Central memory CD8-positive, alpha-beta T cell (primary cell): ENCODE data around the gene SYTL5.

Experiments used
- ATAC-seq: fragments of 150-1000 bp; cut with Tn5 transposase; replicated peaks from 2 replicates; pipeline ENCODE4 v1.10.0; 2022; ENCODE audit warnings: mild to moderate bottlenecking, moderate FRiP score, moderate number of reproducible peaks; ENCODE audit not compliant: poor library complexity, severe bottlenecking; ENCODE audit errors: extremely low read depth
- DNase-seq, 2 donors: peaks; one replicate each; pipeline ENCODE4 v3.0.0; 2021; ENCODE audit warnings: low spot score in 2 of 2
- H3K27ac Mint-ChIP-seq: one replicate; pipeline ENCODE4 v1.8.0; 2022; ENCODE audit warnings: low read depth, mild to moderate bottlenecking, moderate library complexity, mixed read lengths
- H3K27me3 Mint-ChIP-seq: one replicate; pipeline ENCODE4 v1.8.0; 2022; ENCODE audit warnings: mixed read lengths
- H3K36me3 Mint-ChIP-seq: one replicate; pipeline ENCODE4 v1.8.0; 2022; ENCODE audit warnings: mild to moderate bottlenecking, moderate library complexity, mixed read lengths; ENCODE audit not compliant: insufficient read depth
- H3K4me1 Mint-ChIP-seq: one replicate; pipeline ENCODE4 v1.8.0; 2022; ENCODE audit warnings: mixed read lengths
- H3K4me3 Mint-ChIP-seq: one replicate; pipeline ENCODE4 v1.8.0; 2022; ENCODE audit warnings: mild to moderate bottlenecking, moderate library complexity, mixed read lengths
- H3K9me3 Mint-ChIP-seq: one replicate; pipeline ENCODE4 v1.8.0; 2022; ENCODE audit warnings: mixed read lengths

Gene SYTL5

DNA sequence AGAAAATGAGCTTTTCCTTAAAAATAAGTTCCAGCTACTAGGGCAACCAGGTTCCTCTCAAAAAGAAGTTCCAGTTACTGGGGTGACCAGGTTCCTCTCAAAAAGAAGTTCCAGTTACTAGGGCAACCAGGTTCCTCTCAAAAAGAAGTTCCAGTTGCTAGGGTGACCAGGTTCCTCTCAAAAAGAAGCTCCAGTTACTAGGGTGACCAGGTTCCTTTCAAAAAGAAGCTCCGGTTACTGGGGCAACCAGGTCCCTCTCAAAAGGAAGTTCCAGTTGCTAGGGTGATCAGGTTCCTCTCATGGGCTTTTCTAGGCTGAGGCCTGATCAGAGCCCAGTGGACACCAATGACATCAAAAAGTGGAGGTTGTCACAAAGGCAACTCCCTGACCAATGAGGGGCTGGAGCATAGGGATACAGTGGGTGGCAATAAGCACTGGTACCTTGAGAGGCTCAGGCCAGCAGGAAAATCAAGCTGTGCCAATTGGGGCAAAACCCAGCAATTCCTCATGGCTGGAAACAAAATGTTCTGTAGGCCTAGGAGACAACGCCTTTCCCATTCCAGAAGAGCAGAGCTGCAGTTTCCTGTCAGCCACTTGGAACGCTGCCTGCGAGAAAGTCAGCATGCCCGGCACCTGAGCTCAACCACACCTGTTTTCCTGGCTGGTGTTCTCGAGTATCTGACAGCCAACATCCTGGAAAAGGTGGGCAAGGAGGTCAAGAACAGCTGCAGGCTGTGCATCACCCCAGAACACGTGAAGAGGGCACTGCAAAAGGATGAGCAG lies 12.3 kb upstream of the SYTL5 start:
- no peak for DNase-seq
- H3K4me1 Mint-ChIP-seq, result peaks cover 4% of the 10 kb centered on the region

DNA sequence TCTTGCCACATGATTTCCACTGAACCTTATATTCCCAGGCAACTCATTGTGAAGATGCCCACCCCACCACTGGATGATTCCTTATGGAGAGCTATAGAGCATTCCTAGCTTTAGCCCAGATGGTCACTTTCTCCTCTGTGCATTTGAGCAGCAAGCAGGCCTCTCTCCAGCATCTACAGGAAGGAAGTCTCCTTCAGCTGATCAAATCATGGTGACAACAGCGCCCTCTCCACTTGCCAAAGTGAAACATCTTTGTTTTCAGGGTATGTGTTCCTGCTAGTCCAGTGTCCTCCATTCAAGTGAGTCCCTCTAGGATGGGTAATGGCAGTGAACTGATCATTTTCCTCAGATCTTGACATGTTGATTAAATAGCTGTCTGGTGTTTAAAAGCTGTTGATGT lies 10.9 kb upstream of the SYTL5 start:
- peaks cover 4% of the 10 kb centered on the region for H3K4me1 Mint-ChIP-seq
- peaks cover 6% of the 10 kb centered on the region for H3K27me3 Mint-ChIP-seq
- no peak overlapping the region for H3K27ac Mint-ChIP-seq
- no peaks in the 10 kb centered on the region for H3K36me3 Mint-ChIP-seq
- no peak overlapping the region for H3K4me3 Mint-ChIP-seq
- ATAC-seq, result no peak
- H3K9me3 Mint-ChIP-seq, result no peaks in the 10 kb centered on the region
- DNase-seq, result no peak

More for the DNA sequence above, 12.3 kb upstream of the SYTL5 start:
- no peak overlapping the region for H3K27ac Mint-ChIP-seq
- H3K4me3 Mint-ChIP-seq, result no peak overlapping the region
- no peak for ATAC-seq
- peaks cover 6% of the 10 kb centered on the region for H3K27me3 Mint-ChIP-seq
- no peaks in the 10 kb centered on the region for H3K36me3 Mint-ChIP-seq
- no peaks in the 10 kb centered on the region for H3K9me3 Mint-ChIP-seq

DNA sequence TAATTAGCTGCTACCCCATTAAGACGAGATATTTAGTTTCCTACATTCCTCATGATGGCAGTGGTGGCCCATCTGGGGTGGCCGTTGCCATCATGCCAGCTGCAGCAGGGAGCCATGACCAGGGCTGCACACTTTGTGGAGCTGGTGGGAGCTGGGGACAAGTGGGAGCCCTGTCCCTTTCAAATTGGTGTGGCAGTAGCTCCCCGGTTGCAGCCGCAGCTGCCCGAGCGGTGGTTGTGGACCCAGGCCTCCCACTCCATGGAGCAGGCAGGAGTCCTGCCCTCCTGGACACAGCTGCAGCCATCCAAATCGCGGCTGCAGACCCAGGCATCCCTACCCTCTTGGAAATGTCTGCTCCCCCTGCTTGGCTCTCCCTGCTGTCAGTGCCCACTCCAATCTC lies 9.3 kb upstream of the SYTL5 start:
- ATAC-seq, result no peak
- DNase-seq, result no peak
- no peaks in the 10 kb centered on the region for H3K27me3 Mint-ChIP-seq
- no peaks in the 10 kb centered on the region for H3K36me3 Mint-ChIP-seq
- no peaks in the 10 kb centered on the region for H3K9me3 Mint-ChIP-seq
- peaks cover 4% of the 10 kb centered on the region for H3K4me1 Mint-ChIP-seq
- H3K4me3 Mint-ChIP-seq, result no peak overlapping the region
- H3K27ac Mint-ChIP-seq, result no peak overlapping the region

DNA sequence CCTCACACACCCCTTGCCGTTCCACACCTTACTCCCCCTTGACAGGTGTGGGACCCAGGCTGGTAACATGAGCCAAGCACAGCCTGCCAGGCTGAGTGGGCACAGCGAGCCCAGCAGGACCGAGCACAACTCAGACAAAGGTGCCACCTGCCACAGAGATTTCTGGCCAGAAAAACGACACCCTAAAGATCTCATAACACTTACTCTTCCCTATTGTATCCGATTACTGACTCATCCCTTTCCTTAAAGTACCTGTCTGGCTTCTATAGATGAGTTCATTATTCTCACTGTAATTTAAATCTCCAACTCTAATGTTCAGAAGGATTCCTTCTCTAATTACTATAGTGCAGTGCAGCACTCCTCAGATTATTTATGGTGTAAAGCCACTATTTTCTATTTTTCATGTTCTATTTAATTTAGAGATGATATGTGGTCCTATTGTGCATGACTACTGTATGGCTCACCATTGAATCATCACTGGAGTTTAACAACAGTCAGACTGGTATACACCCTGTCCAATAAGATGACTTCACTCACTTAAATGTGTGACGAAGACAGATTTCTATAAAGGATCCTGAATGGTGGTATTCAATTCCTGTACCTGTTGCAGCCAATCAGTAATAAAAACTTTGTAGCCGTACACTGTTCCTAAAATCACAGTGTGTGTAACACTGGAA lies 7.6 kb upstream of the SYTL5 start:
- ATAC-seq, result no peak
- Mint-ChIP-seq H3K27ac (no peak overlapping the region), H3K4me1 (peaks cover 4% of the 10 kb centered on the region), H3K27me3 (no peaks in the 10 kb centered on the region), H3K9me3 (no peaks in the 10 kb centered on the region), H3K4me3 (no peak overlapping the region), H3K36me3 (no peaks in the 10 kb centered on the region)
- DNase-seq, result no peak

DNA sequence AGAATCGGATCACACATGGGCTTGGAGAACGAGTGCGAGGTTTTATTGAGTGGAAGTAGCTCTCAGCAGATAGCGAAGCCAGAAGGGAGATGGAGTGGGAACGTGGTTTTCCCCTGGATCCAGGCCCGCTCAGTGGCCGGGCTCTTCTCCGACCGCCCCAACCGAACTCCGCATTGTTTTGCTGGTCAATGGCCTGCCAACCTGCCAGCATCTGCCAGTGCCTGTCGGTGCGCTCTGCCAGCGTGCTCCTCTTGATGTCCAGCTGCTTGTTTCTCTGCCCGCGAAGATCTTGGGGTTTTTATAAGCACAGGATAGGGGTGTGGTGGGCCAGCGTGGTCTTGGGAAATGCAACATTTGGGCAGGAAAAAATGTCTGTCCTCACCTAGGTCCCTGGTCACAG lies 5.6 kb upstream of the SYTL5 start:
- no peaks in the 10 kb centered on the region for H3K9me3 Mint-ChIP-seq
- H3K4me3 Mint-ChIP-seq, result no peak overlapping the region
- no peak for ATAC-seq
- H3K4me1 Mint-ChIP-seq, result peaks cover 4% of the 10 kb centered on the region
- no peaks in the 10 kb centered on the region for H3K36me3 Mint-ChIP-seq
- H3K27me3 Mint-ChIP-seq, result peaks cover 7% of the 10 kb centered on the region
- no peak for DNase-seq
- no peak overlapping the region for H3K27ac Mint-ChIP-seq

DNA sequence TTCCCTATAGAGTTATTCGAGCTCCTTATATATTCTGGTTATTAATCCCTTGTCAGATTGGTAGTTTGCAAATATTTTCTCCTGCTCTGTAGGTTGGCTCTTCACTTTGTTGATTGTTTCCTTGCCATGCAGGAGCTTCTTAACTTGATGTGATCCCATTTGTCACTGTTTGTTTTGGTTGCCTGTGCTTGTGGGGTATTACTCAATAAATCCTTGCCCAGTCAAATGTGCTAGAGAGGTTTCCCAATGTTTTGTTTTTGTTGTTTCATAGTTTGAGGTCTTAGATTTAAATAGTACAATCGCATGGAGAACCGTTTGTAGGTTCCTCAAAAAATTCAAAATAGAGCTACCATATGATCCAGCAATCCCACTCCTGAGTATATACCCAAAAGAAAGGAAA lies 2.3 kb upstream of the SYTL5 start:
- no peak for ATAC-seq
- H3K27me3 Mint-ChIP-seq, result peaks cover 10% of the 10 kb centered on the region

DNA sequence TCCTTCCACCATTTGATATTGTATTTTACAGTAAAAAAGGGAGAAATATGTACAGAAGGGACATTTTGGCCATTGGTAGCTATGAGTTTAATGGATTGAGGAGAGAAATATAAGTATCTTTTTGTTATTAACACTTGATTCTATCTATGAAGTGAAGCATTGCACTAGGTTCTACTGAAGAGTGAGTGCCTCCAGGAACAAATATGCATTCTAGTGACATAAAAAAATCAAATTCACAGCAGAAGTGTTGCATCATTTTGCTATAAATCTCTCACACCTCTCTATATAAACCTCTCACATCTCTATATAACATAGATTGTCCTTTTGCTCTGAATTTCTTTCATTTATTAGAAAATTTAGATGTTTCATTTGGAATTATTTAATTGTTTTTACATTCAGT lies 425 bp downstream of the SYTL5 start:
- DNase-seq (no peak), ATAC-seq (no peak)
- Mint-ChIP-seq H3K36me3 (no peaks in the 10 kb centered on the region), H3K4me3 (no peak overlapping the region), H3K9me3 (no peaks in the 10 kb centered on the region), H3K4me1 (no peaks in the 10 kb centered on the region), H3K27ac (no peak overlapping the region), H3K27me3 (peaks cover 19% of the 10 kb centered on the region)

More for the DNA sequence above, 2.3 kb upstream of the SYTL5 start:
- DNase-seq, result no peak
- Mint-ChIP-seq H3K9me3 (no peaks in the 10 kb centered on the region), H3K27ac (no peak overlapping the region), H3K4me3 (no peak overlapping the region), H3K4me1 (no peaks in the 10 kb centered on the region), H3K36me3 (no peaks in the 10 kb centered on the region)

DNA sequence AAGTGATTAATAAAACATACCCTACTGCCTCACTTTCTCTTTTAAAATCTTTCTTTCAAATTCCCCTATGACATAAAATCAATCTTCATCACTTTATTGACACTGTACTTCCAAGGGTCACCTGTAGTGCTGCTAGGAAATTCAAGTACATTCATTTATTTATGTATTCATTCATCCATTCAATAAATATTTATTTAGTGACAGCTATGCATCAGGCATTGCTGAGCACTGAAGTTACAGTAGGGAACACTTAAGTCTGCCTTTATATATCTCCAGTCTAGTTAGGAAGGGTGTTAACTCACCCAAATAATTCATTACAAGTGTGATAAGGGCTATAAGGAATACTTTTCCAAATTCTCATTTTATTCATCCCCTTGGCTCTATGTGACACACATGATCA lies 2.3 kb downstream of the SYTL5 start:
- ATAC-seq (no peak), DNase-seq (no peak)
- Mint-ChIP-seq H3K4me1 (no peaks in the 10 kb centered on the region), H3K27me3 (peaks cover 19% of the 10 kb centered on the region), H3K27ac (no peak overlapping the region), H3K4me3 (no peak overlapping the region), H3K9me3 (no peaks in the 10 kb centered on the region), H3K36me3 (no peaks in the 10 kb centered on the region)

DNA sequence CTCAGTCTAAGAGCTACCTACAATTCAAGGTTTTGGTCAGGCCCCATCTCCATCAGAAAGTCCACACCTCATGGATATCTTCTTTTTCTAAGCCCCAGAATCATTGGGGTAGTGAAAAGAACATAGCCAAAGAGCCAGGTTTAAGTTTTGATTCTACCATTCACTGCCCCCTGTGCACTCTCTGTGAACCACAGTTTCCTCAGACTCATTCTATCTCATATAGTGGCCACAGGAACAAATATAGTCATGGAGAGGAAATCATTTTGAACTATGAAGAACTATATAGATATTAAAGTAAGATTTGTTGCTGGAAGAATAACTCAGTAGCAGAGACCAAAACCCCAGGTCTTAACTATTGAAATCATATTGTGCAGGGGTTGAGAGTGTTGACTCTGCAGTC lies 3.3 kb downstream of the SYTL5 start:
- ATAC-seq (no peak), DNase-seq (no peak)
- no peaks in the 10 kb centered on the region for H3K36me3 Mint-ChIP-seq
- H3K9me3 Mint-ChIP-seq, result no peaks in the 10 kb centered on the region
- no peak overlapping the region for H3K4me3 Mint-ChIP-seq
- no peak overlapping the region for H3K27ac Mint-ChIP-seq
- no peaks in the 10 kb centered on the region for H3K4me1 Mint-ChIP-seq
- H3K27me3 Mint-ChIP-seq, result peaks cover 12% of the 10 kb centered on the region

DNA sequence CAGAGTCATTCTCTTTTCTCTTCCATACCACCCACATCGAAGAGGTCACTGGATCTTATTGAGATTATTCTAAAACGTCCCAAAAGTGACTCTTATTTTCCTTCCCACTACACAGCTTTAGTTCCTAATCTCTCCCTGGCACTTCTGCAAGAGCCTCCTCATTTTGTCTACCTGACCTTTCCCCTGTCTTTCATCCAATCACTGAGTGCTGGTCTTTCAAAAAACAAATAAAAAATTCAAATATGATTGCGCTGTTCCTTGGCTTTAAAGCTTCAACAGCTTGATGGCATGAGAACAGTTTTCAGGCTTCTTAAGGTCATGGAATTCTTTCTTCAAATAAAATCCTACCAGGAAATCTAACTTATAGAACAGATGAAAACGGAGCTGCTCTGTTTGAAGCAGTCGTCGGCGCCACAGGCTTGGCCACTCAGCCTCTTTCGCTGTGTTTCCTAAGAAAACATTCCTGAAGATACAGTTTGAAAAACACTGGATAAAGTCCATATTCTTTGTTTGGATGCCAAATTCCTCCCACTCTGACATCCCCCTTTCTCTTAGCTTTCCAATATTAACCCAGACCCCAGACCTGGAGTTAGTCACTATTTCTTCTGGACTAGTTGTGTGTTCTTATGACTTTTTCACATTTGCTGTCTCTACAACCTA lies 12.5 kb downstream of the SYTL5 start:
- Mint-ChIP-seq H3K4me3 (no peak overlapping the region), H3K27ac (no peak overlapping the region), H3K4me1 (no peaks in the 10 kb centered on the region), H3K9me3 (no peaks in the 10 kb centered on the region), H3K36me3 (no peaks in the 10 kb centered on the region), H3K27me3 (no peaks in the 10 kb centered on the region)
- ATAC-seq (no peak), DNase-seq (no peak)

DNA sequence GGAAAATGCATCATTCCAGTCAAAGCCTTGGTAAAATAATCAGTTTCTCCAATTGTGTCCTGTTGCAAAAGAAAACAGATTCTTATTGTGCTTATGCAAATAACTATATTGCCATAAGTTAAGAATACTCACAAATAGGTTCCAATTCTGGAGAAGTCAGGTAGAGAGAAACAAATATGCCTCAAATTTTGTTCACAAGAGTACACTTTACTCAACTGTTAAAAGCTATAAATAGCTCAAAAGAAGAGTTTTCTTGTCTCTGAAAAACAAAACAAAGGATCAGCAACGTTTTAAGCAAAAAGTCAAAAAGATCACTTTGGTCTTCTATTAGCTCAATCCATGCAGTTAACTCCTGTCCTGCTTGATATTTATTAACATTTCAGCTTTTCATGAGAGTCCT lies 21.9 kb downstream of the SYTL5 start:
- Mint-ChIP-seq H3K4me3 (no peak overlapping the region), H3K27ac (no peak overlapping the region), H3K9me3 (no peaks in the 10 kb centered on the region), H3K4me1 (no peaks in the 10 kb centered on the region), H3K27me3 (peaks cover 10% of the 10 kb centered on the region), H3K36me3 (peaks cover 2% of the 10 kb centered on the region)
- ATAC-seq, result no peak
- DNase-seq, result no peak

DNA sequence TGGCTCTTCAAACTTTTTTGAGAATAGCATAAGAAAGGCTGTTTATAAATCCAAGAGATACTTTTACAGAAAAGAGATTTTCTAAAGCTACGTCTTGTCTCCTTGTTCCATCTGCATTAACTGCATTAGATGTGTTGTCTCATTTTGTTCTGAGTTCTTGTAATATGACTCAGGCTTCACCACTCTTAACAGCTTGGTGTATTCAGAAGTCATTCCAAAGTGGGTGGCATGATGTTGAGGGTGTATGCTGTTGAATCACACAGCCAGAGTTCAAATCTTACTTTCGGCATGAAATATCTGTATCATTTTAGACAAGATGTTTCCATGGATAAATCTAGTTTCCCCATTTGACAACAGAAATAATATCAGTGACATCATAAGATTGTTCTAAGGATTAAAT lies 30.1 kb downstream of the SYTL5 start:
- no peak overlapping the region for H3K27ac Mint-ChIP-seq
- no peaks in the 10 kb centered on the region for H3K9me3 Mint-ChIP-seq
- peaks cover 3% of the 10 kb centered on the region for H3K27me3 Mint-ChIP-seq
- H3K4me1 Mint-ChIP-seq, result no peaks in the 10 kb centered on the region
- ATAC-seq (no peak), DNase-seq (no peak)
- H3K36me3 Mint-ChIP-seq, result no peaks in the 10 kb centered on the region
- H3K4me3 Mint-ChIP-seq, result no peak overlapping the region

DNA sequence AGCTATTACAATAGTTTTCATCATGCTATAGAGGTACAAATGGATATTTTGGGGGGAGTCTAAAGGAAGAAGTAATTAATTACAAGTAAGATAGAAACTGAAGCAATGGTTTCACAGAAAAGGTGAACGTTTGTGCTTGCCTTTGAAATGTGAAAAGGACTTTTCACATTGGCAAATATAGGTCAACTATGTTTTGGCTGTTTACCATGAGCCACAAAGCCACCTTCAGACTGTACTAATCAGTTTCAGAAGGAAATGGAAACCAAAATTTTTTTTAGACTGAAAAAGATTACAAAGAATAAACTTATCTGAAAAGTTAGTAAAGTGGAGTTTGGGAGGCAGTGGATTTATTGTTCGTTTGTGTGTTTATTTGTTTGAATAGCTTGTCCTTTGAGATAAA lies 32.1 kb downstream of the SYTL5 start:
- Mint-ChIP-seq H3K27ac (no peak overlapping the region), H3K4me1 (no peaks in the 10 kb centered on the region), H3K4me3 (no peak overlapping the region), H3K27me3 (no peaks in the 10 kb centered on the region), H3K9me3 (no peaks in the 10 kb centered on the region), H3K36me3 (no peaks in the 10 kb centered on the region)
- no peak for ATAC-seq
- DNase-seq, result no peak
